Activated CD4-positive, alpha-beta T cell treated with anti-CD3 and anti-CD28 coated beads, Interleukin-2, Interleukin-4, amounts not matched to agents 100 ng/mL and 50 ng/mL, durations not matched to agents 16 hours and 8 hours (primary cell): ENCODE data around the gene NCL.

Source experiments
- DNase-seq: peaks from one replicate; pipeline ENCODE4 v3.0.0-alpha.2; 2020; ENCODE audit warnings: low spot score

The NCL gene, protein sequence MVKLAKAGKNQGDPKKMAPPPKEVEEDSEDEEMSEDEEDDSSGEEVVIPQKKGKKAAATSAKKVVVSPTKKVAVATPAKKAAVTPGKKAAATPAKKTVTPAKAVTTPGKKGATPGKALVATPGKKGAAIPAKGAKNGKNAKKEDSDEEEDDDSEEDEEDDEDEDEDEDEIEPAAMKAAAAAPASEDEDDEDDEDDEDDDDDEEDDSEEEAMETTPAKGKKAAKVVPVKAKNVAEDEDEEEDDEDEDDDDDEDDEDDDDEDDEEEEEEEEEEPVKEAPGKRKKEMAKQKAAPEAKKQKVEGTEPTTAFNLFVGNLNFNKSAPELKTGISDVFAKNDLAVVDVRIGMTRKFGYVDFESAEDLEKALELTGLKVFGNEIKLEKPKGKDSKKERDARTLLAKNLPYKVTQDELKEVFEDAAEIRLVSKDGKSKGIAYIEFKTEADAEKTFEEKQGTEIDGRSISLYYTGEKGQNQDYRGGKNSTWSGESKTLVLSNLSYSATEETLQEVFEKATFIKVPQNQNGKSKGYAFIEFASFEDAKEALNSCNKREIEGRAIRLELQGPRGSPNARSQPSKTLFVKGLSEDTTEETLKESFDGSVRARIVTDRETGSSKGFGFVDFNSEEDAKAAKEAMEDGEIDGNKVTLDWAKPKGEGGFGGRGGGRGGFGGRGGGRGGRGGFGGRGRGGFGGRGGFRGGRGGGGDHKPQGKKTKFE

DNA sequence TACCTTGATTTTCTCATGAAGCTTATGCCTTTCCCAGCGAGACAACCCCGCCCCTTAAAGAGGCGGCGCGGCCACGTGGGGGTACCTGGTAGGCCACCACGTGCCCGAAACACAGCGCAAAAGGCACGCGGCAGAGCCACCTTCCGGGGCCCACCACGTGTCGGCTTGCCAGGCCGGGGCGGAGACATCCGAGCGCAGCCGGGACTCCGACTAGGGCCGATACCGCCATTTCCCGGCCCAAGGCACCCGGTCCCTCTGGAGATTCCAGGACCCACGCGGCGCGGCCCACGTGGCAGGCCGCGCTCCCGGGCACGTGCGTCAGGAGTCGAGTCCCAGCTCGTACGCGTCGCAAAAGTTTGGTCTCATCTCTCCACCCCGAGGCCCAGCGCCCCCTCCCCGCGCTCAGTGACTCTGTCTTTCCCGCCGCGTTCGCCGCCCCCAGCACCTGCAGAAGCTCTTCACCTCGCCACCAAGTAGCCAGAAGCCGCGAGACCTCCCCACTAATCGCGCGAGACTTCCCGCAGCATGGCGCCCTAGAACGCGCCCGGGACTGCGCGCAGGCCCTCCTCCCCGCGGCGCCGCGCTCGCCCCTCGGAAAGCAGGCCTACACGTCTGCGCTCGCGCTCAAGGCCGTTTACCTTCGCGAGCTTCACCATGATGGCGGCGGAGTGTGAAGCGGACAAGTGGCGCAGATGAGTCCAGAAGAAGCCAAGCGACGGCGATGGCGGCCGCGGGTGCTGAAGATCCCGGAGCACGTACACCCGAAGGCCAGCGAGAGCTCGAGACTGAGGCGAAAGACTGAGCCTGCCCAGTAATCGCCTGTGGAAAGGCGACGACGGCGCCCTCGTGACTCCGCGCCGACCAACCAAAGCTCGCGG lies at the start of gene NCL:
TSS of gene NCL (minus strand) at position 787 of the 878 bp plus-strand sequence. CDS start at position 656, 131 bp downstream.
- DNase-seq: peak; percentile 84

DNA sequence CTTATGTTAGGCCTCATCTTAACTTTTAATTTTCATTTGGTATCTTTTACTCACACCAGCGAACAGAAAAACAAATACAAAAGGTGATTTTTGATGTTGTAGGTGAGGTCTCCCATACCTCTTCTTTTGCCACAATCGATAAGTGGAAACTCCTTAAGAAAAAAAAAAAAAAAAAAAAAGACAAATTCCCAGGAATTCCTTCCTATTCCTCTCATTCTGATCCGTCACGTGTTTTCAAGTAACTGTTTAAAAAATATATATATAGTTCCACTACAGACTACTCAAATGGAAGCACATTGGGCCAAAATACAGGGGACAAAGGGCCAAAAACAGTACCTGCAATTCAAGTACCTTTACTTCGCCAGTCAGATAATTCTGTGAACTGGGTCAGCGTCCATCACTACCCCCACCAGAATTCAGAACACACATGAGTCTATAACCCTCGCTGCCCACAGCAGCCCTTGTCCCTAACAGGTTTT lies 49.5 kb upstream of the NCL start:
- DNase-seq: no peak

DNA sequence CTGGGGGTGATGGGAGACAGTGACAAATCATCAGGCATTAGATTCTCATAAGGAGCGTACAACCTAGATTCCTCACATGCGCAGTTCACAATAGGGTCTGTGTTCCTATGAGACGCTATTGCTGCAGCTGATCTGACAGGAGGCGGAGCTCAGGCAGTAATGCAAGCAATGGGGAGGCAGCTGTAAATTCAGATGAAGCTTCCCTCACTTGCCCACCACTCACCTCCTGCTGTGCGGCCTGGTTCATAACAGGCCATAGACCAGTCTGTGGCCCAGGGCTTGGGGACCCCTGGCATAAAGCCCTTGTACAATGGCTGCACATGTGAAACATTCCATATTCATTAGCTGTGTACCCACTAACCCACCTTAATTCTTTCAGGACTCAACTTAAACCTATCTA lies 47.9 kb upstream of the NCL start:
- no peak for DNase-seq

DNA sequence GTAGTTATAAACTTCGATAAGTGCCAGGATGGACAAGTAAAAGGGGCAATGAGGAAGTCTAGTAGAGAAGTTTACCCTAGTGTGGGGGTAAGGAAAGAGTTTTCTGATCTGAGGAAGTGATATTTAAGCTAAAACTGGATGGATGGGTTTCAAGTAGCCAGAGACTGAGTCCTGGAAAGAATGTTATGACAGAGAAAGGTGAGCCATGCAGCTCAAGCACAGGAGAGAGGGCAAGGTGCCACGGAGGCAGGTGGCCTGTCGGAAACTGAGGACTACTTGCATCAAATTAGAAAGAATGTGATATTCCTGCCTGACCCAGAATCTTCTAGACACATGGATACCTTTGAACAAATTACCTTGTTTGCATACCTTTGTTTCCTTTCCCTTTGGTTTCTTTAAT lies 39.5 kb upstream of the NCL start:
- no peak for DNase-seq

DNA sequence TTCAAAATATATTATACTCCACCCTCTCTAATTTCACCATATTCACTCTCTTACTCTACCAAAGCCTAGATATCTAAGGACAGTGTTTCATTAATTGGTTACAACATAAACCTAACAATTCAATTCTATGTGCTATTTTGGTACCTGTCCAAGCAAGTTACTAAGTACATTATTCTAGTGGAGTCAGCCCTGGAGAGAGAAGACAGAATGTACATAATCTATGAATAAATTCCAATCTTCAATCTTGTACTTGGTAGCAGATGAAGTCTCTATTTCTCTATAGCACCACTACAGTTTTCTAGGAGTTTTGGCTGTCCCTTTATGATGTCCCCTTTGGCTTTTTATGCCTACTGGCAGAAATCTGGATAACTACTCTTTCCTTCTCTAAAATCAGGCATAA lies 38.3 kb upstream of the NCL start:
- DNase-seq: no peak

DNA sequence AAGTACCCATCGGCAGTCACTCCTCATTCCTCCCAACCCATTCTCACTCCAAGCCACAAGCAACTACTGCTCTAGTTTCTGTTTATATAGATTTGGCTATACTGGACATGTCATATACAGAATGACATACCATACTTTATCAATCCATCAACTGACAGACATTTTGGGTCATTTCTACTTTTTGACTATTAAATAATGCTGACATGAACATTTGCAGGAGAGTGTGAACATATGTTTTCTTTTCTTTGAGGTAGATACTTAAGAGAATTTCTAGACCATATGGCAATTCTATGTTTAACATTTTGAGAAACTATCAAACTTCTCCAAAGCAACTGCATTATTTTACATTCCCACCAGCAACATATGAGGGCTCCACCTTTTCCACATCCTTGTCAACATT lies 33.4 kb upstream of the NCL start:
- DNase-seq: no peak

DNA sequence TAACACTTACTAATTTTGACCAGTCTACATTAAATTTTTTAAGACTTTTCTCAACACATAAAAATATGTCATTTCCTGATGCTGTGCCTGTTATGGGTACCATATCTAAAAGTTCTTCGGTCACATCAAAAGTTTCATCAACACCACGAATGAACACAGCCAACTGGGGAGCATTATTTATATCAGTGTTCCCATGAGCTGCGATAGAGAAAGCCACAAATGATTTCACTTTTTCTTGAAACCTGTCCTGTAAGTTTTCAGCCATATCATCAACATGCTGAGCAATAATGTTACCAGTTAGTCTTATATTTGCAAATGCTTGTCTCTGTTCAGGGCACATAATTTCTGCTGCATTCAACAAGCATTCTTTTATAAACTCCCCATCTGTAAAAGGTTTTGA lies 30.4 kb upstream of the NCL start:
- peak; percentile 6 for DNase-seq

DNA sequence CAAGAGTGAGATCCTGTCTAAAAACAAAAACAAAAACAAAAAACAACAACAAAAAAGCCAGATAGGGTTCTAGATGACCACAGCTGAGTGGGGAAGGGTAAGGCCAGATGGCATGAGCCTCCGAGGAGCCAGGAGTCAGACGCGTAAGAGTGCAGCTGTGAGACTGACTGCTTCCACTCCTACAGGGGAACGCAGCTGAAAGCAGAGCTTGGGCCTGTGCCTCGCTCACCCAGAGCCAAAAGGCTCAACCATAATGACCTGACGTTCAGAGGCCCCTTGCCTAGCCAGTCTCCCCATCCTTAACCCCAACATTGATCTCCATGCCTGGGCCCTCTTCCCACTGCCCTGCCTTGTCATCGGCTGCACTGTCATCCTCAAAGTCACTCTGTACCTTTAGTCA lies 26.5 kb upstream of the NCL start:
- DNase-seq: no peak

DNA sequence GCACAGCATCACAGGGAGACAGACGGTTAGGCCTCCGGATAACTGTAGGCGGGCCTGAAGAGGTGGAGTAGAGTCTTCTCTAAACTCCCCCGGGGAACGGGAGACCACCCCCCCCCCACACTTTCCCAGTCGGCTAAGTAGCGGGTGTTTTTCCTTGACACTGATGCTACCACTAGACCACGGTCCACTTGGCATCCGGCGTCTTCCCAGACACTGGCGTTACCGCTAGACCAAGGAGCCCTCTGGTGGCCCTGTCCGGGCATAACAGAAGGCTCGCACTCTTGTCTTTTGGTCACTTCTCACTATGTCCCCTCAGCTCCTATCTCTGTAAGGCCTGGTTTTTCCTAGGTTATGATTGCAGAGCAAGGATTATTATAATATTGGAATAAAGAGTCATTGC lies 25.7 kb upstream of the NCL start:
- peak; percentile 29 for DNase-seq

DNA sequence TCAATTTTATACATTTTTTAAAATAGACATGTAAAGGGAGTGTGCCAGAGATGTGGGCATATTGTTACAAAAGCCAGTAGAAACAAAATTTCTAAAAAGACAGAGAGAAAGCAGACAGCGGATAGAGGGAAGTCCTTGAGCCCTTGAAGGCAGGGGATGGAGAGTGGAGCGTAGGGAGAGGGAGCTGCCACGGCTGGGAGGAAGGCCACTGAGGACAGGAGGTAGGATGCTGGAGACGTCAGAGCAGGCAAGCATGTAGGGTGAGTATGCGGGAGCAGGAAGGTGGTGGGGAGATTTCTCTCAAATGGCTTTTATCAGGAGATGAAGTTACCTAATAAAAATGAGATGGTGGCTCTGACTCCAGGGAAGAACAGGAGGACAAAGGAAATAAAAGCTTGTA lies 24.0 kb upstream of the NCL start:
- no peak for DNase-seq

DNA sequence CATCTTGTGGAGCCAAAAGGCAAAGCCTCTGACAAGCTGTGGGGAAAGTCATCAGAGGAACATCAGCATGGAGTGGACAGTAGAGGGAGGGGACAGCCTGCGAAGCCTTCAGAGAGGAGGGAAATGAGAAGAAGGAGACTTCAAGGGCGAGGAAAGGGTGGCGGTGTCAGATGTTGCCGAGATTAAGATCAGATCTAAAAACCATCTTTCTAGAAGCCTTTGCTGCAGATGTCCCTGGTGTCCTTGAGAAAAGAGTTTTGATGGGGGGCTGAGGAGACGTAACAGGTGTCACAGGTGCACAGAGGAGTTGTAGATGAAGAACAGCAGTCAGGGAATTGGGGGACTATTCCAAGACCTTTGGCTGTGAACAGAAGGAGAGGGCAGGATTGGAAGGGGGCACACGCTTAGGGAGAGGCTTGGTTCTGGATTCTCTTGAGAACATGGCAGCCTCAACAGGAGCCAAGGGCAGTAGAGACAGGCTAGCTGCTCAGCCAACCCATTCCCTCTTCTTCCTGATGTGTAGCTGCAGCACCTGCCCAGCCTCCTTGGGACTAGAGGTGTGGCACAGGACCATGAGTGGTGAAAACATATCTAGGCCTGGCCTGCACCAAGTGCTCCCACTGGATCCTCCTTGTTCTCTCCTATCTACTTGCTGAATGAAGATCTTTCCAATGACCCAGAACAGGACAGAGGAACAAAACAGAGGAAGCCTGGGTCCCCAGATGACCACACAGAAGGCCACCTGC lies 22.7 kb upstream of the NCL start:
- DNase-seq: no peak

DNA sequence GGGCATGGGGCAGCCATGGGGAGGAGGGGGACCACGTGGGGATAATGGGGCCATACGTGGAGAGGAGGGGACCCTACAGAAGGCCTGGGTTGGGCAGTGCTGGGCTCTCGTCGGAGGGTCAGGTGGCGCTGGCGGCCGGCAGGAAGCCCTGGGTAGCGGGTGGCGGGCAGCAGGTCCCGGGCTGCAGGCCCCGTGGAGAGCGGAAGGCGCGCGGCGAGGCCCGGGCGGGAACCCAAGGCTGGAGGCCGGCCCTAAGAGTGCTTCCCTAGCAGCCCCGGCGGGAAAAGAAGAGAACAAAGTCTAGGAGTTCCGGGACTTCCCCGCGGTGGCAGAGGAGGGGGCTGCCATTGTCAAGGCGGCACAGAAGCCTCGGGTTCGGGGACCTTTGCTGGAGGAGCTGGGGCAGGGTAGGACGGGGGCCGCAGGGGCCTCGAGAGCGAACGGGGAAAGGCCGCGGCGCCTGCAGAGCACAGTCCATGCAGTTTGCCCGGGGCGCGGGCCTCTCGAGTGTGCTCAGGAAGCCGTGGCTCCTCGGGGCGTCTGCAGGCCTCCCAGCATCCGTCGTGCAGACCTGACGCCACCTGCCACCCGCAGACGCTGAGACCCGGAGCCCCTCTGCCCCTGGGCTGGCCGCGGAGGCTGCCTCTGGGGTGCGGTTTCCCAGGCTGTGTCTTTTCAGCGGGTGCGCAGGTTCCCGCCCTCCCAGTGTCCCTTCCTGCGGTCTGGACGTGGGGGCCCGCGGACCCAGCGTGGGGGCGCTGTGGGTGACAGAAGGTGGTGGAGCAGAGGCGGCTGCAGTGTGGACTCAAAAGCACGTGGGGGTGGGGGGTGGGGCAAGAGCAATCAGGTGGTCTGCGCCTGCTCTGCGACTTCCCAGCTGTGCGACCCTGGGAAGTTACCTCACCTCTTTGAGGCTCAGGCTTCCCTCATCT lies 19.4 kb upstream of the NCL start:
- peak; percentile 11 for DNase-seq

DNA sequence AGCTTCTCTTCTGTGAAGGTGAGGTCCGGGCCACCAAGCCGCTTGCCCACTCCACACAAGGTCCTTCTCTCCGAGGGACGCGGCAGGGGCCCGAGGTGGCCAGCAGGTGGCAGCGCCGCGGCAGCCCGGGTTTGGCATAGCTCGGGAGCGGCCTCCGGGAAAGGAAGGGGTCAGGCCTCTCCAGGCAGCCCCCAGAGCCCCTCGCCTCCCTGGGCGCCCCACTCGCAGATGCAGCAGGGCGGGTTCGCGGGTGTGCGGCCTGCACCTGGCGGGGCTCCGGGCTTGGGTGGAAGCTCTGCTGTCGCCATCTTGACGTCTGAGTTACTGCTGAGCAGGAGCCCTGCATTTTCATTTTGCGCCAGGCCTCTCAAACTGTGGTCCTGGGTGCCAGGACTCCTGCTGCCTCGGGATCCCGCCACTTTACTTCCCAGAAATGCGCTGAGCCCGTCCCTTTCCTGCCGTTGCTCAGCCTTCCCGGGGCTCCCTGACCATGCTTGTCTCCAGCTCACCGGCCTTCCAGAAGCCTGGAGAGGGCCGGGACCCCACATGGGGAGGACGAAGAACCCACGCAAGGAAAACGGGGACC lies 18.6 kb upstream of the NCL start:
- peak; percentile 72 for DNase-seq

DNA sequence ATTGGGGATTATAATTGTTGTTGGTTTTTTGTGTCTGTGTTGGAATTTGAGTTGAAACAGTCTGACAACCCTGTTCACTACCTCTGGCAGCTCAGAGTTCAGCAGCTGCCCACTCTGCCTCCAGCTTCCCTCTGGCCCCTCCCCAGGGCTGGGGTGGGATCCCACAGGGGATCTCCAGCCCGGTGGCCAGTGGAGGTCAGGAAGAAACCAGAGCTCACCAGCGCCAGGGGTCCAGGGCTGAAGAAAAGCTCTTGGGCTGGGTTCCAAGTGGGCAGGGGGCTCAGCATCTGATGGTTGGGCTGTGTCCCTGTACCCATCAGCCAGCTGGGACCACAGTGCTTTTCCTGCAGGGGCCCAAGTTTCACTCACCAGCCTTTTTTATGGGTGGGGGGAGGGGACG lies 16.5 kb upstream of the NCL start:
- DNase-seq: no peak

DNA sequence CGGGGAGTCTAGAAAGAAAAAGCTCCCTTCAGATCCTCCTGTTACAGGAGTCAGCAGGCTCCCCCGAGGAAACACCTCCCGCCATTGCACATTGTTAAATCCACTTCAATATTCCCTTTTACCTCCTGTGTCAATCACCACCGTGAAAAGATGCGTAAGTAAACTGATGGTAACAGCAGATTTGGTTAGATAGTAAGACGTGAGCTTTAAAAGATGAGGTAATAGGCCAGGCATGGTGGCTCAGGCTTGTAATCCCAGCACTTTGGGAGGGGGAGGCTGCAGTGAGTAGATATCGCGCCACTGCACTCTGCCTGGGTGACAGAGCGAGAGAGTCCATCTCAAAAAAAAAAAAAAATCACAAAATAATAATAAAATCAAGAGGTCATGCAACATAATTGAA lies 15.2 kb upstream of the NCL start:
- DNase-seq: no peak

DNA sequence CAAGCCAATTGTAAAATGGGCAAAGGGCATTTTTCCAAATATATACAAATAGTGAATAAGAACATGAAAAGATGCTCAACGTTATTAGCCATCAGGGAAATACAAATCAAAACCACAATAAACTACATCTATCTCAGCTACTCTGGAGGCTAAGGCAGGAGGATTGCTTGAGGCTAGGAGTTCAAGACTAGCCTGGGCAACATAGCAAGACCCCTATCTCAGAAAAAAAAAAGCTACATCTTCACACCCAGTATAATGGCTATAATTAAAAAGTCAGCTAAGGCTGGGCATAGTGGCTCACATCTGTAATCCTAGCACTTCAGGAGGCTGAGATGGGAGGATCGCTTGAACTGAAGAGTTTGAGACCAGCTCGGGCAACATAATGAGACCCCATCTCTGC lies 12.6 kb upstream of the NCL start:
- no peak for DNase-seq

DNA sequence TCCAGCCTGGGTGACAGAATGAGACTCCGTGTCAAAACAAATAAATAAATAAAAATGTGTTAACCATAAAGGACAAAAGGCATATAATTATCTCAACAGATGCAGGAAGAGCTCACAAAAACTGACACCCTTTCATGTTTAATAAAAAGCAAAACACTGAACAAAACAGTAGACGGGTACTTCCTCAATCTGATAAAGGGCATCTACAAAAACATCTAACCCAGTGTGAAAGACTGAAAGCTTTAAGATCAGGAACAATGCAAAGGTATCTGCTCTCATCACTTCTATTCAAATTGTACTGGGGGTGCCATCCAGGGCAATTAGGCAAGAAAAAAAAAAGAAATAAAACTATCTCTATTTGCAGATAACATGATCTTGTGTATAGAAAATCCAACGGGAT lies 11.7 kb upstream of the NCL start:
- DNase-seq: no peak

DNA sequence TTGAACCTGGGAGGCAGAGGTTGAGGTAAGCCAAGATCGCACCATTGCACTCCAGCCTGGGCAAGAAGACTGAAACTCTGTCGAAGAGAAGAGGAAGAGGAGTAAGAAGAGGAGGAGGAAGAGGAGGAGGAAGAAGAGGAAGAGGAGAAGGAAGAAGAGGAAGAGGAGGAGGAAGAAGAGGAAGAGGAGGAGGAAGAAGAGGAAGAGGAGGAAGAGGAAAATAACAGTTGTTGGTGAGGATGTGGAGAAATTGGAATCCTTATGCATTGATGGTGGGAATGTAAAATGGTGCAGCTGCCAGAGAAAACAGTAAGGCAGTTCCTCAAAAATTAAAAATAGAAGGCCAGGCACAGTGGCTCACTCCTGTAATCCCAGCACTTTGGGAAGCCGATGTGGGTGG lies 8.5 kb upstream of the NCL start:
- no peak for DNase-seq

DNA sequence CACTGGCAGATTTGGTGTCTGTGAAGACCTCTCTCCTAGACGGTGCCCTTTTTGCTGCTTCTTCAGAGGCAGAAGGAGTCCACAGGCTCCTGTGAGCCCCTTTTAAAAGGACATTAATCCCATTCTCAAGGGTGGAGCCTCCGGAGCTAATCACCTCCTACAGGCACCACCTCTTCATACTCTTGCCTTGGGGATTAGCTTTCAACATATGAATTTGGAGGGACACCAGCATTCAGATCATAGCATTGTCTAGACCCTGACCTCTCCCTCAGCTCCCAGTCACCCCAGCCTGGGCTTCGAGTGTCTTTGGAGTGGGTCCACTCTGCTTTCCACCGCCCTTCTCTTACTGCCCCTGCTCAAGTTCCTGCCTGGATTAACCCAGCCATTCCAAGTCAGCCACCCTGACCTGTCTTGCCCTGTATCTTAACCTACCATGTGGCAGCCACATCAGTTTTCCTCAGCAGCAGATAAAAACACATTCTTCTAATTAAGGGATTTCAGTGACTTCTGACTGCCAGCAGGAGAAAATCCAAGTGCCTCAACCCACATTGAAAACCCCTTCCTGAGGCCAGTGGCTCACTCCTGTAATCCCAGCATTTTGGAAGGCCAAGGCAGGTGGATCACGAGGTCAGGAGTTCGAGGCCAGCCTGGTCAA lies 6.1 kb upstream of the NCL start:
- DNase-seq: no peak

DNA sequence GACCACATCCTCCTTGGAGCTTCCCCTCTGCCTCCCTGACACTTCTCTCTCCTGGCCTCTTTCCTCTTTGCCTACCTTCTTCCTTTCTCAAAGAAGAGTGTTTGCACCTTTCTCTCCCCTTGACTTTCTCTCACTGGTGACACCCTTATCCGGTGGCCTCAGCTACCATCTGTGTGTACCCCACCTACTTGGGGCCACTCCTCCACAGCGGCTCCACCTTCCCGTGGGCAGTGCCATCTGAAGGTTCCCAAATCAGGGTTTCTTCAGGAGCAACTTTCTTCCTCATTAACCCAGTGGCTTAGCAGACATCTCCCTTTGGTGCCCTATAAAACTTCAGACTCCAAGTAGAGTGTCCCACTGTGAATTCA lies 5.3 kb upstream of the NCL start:
- DNase-seq: no peak
